ENCODE measurements around the gene UNC5C. TPM values are rescaled to one million over a fixed set of nuclear protein-coding genes. Genes with fewer than 3 reads are reported as not detected.

The UNC5C gene
- total RNA-seq, 4 donors from 2014 or later = 0.44 to 0.68 (median 0.61) TPM

DNA sequence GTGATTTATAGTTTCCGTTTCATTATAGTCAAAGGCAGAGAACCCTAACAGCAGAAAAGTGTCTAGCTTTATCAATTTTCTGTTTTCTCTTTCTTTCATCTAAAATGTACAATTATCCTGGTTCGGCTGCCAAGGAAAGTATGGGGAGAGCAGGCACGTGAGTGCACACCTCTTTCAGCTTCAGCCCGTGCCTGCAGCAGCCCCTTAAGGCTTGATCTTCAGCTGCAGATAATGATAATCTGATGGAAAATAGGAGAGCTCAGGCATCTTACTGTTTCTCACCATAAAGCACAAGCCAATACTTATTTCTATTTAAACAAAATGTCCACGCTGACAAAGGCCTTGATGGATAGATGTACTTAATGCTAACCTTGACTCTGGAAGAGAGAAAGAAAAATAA is 334.4 kb downstream of the UNC5C start:
- TF ChIP-seq, protein P1, sequence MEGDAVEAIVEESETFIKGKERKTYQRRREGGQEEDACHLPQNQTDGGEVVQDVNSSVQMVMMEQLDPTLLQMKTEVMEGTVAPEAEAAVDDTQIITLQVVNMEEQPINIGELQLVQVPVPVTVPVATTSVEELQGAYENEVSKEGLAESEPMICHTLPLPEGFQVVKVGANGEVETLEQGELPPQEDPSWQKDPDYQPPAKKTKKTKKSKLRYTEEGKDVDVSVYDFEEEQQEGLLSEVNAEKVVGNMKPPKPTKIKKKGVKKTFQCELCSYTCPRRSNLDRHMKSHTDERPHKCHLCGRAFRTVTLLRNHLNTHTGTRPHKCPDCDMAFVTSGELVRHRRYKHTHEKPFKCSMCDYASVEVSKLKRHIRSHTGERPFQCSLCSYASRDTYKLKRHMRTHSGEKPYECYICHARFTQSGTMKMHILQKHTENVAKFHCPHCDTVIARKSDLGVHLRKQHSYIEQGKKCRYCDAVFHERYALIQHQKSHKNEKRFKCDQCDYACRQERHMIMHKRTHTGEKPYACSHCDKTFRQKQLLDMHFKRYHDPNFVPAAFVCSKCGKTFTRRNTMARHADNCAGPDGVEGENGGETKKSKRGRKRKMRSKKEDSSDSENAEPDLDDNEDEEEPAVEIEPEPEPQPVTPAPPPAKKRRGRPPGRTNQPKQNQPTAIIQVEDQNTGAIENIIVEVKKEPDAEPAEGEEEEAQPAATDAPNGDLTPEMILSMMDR (IDR thresholded peaks at IDR 0.05; ENCODE audit: low read depth) = no peak

DNA sequence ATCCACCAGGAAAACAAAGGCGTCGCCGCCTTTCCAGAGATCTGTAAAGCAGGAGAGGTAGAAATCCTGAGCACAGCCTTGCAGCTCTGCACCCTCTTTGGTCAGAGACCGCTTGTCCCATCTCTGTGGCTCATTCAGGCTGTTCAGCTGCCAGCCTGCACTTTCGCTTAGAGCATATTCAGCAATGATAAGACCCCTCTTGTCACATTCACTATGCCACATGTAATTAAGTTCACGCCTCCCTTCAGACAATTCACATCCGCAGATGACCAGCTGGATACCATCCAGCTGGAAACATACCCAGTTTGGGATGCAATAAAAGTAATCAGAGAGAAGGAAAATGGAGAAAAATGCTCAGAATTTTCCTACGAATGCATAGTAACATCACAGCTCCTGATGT is 335.4 kb downstream of the UNC5C start:
- TF ChIP-seq, protein P1 (IDR thresholded peaks at IDR 0.05; ENCODE audit: low read depth) = no peak

DNA sequence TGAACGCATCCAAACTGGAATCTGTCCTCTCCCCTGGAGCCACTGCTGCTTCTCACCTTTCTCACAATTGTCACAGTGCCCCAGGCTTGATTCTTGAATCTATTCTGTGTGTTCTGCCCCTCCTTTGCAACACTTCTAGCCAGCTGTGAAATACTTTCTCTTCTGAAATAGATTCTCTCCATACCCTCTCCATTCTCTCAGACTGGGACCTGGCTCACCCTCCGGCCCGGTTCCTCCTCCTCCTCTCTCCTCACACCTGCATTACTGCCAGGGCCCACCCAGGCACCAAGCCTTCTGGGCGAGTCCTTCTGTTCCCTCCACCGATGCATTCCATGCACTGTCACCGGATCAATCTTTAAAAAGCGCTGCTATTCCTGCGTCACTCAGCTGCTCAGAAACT is 336.1 kb downstream of the UNC5C start:
- TF ChIP-seq, protein P1 (IDR thresholded peaks at IDR 0.05; ENCODE audit: low read depth) = no peak

DNA sequence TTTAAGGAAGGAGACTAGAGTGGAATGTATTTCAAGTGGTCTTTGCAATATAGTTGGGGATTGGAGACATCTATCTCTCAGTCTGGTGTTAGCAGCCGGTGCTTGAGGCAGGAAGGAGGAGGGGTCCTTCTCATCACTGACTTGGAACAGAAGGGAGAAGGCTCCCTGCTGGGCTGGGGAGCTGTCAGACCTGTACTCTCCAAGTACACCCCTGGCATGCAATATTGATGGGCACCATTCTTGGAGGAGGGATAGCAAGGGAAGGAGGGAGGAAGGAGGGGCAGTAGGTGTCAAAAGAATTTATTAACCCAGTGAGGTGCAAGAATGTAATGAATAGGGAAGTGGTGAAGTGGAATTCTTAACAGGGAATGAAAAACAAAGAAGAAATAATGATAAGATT is 338.8 kb downstream of the UNC5C start:
- TF ChIP-seq, protein P1 (IDR thresholded peaks at IDR 0.05; ENCODE audit: low read depth) = no peak

DNA sequence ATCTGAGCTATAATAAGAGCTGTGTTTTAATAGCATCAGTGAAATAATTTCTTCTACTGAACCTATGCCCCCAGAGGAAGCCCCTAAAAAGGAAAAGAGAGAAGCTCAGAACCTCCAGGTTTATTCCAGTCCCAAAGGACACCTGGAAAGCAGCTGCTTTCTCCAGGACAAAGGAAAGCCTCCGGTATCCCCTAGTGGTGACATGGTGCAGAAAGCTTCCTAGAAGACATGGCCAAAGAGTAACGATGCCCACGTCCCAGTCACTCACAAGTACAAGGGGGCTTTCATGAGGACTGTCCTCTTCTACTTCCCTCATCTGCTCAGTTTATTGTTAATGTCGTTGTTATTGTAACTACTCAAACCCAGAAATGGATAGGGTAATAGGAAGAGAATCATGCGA is 343.9 kb downstream of the UNC5C start:
- TF ChIP-seq, protein P1 (IDR thresholded peaks at IDR 0.05; ENCODE audit: low read depth) = no peak

DNA sequence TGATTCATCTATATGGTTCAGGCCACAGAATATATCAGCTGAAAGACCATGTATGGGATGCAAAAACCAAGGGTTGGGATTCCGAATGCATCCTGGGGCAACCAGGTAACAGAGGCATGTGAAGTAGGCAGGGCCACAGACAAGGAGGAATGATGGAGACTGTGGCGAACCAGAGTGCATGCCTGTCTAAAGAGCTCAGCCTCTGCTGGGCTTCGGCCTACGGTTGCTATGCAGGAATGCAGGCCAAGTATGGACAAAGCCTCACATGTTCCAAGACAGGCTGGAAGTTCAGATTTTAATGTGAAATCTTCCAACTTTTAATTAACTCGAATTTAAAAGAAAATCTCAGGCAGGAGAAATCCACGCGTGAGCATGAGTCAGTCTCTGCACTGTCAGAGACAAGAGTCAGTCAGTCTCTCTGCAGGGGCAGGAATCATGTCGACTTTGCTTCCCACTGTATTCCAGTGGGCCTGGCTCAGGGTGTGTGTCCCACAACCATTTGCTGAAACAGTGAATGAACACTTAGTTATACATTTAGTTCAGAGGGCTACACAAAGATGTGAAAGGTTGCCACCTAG is 344.4 kb downstream of the UNC5C start:
- TF ChIP-seq, protein P1 (IDR thresholded peaks at IDR 0.05; ENCODE audit: low read depth) = no peak

DNA sequence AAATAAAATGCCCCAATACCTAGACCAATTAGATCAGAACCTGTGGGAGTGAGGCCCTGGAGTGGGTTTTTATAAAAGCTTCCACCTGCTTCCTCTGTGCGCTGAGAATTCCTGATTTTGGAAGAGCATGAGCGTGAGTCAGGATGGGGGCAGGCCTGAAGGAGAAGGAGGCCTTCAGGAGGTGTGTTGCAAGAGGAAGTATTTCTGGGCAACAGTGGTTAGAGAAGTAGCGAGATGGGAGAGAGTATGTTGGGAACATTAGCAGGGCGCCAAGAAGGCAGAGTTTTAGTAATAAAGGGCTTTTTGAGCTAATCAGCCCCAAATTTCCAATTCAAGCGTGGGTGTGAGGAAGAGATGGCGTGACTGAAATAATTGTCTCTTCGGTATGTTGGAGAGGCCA is 349.8 kb downstream of the UNC5C start:
- TF ChIP-seq, protein P1 (IDR thresholded peaks at IDR 0.05; ENCODE audit: low read depth) = no peak
